ENCODE measurements around the gene ODAD3. TPM values are rescaled to one million over a fixed set of nuclear protein-coding genes. Genes with fewer than 3 reads are reported as not detected.

Gene ODAD3
- total RNA-seq, 1 experiment from 2014 or later: 3.9 TPM

- intact Hi-C loops (cut with micrococcal nuclease): no loop called here
- Histone ChIP-seq H3K9me2 (replicated peaks; ENCODE audit: low read length) (no peaks in the 10 kb centered on the region), H3K4me1 (ENCODE audit: insufficient read depth, low read length) (no peaks in the 10 kb centered on the region), H2AFZ (ENCODE audit: low read length) (no peak overlapping the region), H3K9ac (ENCODE audit: low read length) (no peak overlapping the region), H3F3A (ENCODE audit: low read length, unreplicated experiment) (no peaks in the 10 kb centered on the region), H4K20me1 (ENCODE audit: low read length) (no peaks in the 10 kb centered on the region), H3K79me2 (ENCODE audit: low read length) (no peaks in the 10 kb centered on the region), H3K27ac (ENCODE audit: low read length) (no peak overlapping the region), H3K27me3 (ENCODE audit: low read length) (no peaks in the 10 kb centered on the region), H3K36me3 (ENCODE audit: low read depth, low read length) (no peaks in the 10 kb centered on the region), H3K9me3 (ENCODE audit: low read length) (no peaks in the 10 kb centered on the region), H3K4me3 (ENCODE audit: low read length) (no peak overlapping the region), H3K4me2 (ENCODE audit: low read length) (no peak overlapping the region)
- CTCF ChIA-PET: no interaction called here
- DNase-seq: no peak
- POLR2A ChIA-PET (ENCODE audit: unreplicated experiment): no interaction called here
- BruUV-seq (replicated peaks): no TSS peak
- no peak for ATAC-seq
- TF ChIP-seq CTCF (conservative IDR thresholded peaks at IDR 0.05; ENCODE audit: low read depth, low read length): no peak
- TF ChIP-seq EZH2phosphoT487 (IDR thresholded peaks at IDR 0.05; ENCODE audit: borderline replicate concordance, low read length): no peak
- TF ChIP-seq EZH2 (IDR thresholded peaks at IDR 0.05; ENCODE audit: low read length, unreplicated experiment): no peak
These were observed 12.5 kb downstream of the ODAD3 start for GRCh38 chr19:11422163-11423065.

GRCh38 chr19:11421371-11422098 is 13.4 kb downstream of the ODAD3 start:
- CTCF ChIA-PET: interaction anchor here (0.5 kb wide), 1 partner anchor 13 kb away, joined by 4 read pairs; the partner anchor contains the start of gene ODAD3
- no peaks in the 10 kb centered on the region for H4K20me1 ChIP-seq (ENCODE audit: low read length)
- H3K36me3 ChIP-seq (ENCODE audit: low read depth, low read length): no peaks in the 10 kb centered on the region
- H3F3A ChIP-seq (ENCODE audit: low read length, unreplicated experiment): no peaks in the 10 kb centered on the region
- H3K4me1 ChIP-seq (ENCODE audit: insufficient read depth, low read length): no peaks in the 10 kb centered on the region
- H3K4me3 ChIP-seq (ENCODE audit: low read length): no peak overlapping the region
- H3K9me3 ChIP-seq (ENCODE audit: low read length): no peaks in the 10 kb centered on the region
- POLR2A ChIA-PET (ENCODE audit: unreplicated experiment): no interaction called here
- H3K27ac ChIP-seq (ENCODE audit: low read length): no peak overlapping the region
- BruUV-seq (replicated peaks): no TSS peak
- no peaks in the 10 kb centered on the region for H3K79me2 ChIP-seq (ENCODE audit: low read length)
- H3K4me2 ChIP-seq (ENCODE audit: low read length): no peak overlapping the region
- DNase-seq: no peak
- no peak overlapping the region for H2AFZ ChIP-seq (ENCODE audit: low read length)
- TF ChIP-seq EZH2phosphoT487 (IDR thresholded peaks at IDR 0.05; ENCODE audit: borderline replicate concordance, low read length) (no peak), EZH2 (IDR thresholded peaks at IDR 0.05; ENCODE audit: low read length, unreplicated experiment) (no peak), CTCF (conservative IDR thresholded peaks at IDR 0.05; ENCODE audit: low read depth, low read length) (no peak)
- no peak for ATAC-seq
- H3K9ac ChIP-seq (ENCODE audit: low read length): no peak overlapping the region
- no peaks in the 10 kb centered on the region for H3K27me3 ChIP-seq (ENCODE audit: low read length)
- no peaks in the 10 kb centered on the region for H3K9me2 ChIP-seq (replicated peaks; ENCODE audit: low read length)
- intact Hi-C loops (cut with micrococcal nuclease): no loop called here
